ENCODE measurements around the gene CCDC136.

Gene CCDC136

DNA sequence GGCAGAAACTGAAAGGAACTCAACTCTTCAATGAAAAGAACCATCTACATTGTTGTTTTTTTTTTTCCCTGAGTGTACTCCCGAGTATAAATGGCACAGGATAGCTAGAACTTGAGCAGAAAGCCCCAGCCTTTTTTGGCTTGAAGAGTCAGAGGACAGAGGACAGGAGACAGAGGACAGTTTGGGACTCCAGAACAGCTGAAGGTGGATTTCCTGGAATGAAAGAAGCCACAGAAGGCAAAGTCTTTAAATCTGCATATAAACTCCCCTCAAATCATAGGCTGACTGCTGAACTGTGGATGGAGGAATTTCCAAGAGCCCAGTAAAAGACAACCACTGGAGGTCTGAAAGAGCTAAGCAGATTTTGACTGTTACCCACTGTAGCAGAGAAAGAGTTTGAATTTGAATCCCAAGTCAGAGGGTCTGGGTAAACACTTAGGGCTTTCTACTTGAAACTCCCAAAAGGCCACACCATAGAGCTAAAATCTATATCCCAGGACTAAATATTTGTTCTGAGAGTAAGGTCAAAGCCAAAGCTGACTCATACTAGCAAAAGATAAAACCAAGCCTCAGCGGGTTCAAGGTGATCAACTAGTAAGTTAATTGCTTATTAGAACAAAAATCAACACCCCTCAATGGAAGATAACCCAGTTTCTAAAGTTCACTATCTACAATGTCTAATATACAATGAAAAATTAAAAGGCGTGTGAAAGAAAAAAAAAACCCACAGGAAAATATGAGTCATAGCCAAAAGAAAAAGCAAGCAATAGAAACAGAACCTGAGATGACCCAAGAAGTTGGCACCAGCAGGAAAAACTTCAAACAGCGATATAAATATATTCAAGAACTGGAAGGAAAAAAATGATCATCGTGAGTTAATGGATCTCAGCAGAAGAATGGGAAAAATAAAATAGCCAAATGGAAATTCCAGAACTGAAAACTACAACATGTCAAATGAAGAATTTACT is 14.3 kb upstream of the CCDC136 start:
- no peak for DNase-seq

DNA sequence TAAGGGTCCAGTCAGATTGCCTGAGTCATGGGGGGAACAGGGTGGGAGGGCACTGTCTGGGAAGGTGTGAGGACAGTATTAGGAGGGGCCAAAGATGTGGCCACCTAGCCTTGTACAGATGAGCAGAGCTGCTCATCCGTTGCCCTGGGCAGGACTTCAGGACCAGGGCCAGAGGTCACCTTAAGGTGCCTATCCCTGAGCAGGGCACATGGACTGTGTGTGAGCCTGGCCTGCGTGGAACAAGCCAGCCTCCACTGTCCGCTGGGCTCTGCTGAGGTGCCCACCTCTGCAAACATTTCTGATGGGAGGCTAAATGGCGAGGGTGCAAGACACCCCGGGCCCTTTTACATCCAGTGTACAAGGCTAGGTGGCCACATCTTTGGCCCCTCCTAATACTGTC is 12.8 kb upstream of the CCDC136 start:
- no peak for DNase-seq

GRCh38 chr7:128781126-128781525 is 10.6 kb upstream of the CCDC136 start:
- no peak for DNase-seq

- DNase-seq, result no peak
Observed at GRCh38 chr7:128781851-128782250, 9.9 kb upstream of the CCDC136 start.

GRCh38 chr7:128783143-128783861 is 8.5 kb upstream of the CCDC136 start:
- no peak for DNase-seq

GRCh38 chr7:128785738-128786137 is 6.0 kb upstream of the CCDC136 start:
- DNase-seq, result no peak

DNA sequence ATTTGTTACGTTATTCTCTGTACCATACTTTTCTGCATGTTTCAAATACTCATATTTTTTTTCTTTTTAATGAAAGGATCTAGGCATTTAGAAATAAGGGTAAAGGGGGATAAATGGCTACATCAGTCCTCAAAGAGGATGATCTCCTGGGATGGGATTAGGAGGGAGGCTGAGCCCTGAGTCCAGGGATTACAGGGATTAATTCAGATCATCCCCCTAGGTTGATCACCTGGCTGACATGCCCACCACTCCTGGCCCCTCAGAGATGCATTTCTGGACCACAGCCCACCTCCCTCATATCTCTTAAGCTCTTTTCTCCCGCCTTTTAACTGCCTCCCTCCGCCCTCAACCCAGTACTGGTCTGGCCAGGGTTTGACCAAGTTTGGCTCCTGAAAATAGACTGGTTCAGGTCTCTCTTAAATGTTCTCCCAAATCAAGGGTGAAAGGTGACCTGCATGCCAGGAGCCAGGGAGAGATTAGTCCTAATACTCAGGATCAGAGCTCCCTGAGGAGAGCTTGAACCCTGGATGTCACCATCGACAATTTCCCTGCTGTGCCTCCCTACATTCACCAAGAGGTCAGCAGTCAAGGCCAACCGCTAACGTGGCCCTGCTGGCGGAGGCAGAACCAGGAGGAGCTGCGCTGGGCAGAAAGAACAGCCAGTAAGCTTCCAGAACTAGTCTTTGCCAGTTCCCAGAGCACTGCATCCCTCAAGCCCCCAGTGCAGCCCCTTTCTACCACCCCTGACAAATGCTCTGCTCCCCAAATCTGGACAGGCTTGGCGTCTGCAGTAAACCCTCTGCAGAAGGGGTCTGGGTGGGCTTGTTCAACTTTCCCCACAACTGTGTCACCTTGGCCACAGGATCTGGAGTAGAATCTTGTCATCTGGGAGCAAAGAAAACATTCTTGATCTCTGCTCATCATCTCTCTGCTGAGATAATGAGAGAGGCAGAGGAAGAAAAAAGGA is 3.0 kb upstream of the CCDC136 start:
- DNase-seq, result no peak

- no peak for DNase-seq
Observed at GRCh38 chr7:128790315-128791041, 1.3 kb upstream of the CCDC136 start.

DNA sequence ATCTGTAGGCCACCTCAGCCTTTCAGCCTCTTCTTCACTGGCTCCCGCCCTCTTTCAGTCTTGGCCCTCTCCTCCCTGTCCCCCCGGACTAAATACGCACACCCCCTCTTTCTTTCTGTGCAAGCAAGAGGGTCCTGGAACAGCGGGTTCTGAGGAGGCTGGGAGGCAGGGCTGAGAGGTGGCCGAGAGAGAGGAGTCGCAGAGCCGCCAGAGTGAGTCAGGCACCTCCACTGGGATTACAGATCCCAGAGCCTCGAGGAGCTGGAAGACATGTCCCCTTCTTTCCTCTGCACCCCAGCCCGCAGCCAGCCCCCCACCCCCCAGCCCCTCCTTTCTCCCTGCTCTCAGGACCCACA is 182 bp downstream of the CCDC136 start:
- DNase-seq, result no peak

- DNase-seq, result no peak
Observed at GRCh38 chr7:128792471-128793180, 858 bp downstream of the CCDC136 start.

- no peak for DNase-seq
Observed at GRCh38 chr7:128793181-128793547, 1.4 kb downstream of the CCDC136 start.

GRCh38 chr7:128794020-128794419 is 2.3 kb downstream of the CCDC136 start:
- no peak for DNase-seq

DNA sequence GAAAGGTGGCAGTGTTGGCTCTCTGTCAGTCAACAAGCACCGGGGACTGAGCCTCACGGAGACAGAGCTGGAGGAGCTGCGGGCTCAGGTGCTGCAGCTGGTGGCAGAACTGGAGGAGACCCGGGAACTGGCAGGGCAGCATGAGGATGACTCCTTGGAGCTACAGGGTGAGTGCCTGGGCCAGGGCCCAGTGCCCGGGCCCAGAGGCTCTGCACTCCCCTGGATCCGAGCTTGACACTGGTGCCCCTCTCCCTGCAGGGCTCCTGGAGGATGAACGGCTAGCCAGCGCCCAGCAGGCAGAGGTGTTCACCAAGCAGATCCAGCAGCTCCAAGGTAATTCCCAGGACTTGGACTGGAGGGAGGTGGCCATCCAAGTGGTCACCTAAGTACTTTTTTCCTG is 2.7 kb downstream of the CCDC136 start:
- DNase-seq, result no peak

DNA sequence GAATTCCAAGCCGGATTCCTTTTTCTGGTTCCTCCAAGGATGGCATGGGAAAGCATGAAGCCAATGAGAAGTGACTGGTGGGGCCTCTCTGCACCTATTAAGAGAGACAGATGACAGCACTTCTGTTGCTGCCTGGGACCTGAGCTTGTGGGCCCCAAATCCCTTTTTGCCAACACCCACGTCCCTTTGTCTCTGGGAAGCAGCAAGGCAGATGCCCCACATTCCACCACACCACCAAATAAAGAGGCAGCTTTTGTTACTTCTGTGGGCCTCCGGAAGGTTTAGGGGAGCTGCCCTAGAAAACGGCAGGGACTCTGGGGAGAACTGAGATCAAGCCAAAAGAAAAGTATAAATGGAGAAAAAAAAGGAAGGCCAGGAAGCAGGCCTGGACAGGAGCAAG is 3.4 kb downstream of the CCDC136 start:
- no peak for DNase-seq

DNA sequence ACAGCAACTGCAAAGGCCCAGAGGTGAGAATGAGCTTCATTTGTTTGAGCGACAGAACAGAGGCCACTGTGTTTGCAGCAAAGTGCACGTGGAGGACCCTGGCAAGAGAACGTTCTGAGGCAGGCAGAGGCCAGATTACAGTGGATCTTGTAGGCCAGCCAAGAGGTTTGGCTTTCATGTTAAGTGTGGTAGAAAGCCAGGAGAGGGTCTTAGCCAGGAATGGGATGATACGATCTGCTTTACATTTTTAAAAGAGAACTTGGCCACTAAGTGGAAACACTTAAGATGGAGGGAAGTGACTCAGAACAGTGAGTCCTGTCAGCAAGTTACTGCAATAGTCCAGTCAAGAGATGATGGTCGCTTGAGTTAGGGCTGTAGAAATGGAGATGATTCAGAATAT is 4.6 kb downstream of the CCDC136 start:
- no peak for DNase-seq

- no peak for DNase-seq
Observed at GRCh38 chr7:128799451-128799850, 7.7 kb downstream of the CCDC136 start.

- DNase-seq, result no peak
Observed at GRCh38 chr7:128800567-128800966, 8.8 kb downstream of the CCDC136 start.

DNA sequence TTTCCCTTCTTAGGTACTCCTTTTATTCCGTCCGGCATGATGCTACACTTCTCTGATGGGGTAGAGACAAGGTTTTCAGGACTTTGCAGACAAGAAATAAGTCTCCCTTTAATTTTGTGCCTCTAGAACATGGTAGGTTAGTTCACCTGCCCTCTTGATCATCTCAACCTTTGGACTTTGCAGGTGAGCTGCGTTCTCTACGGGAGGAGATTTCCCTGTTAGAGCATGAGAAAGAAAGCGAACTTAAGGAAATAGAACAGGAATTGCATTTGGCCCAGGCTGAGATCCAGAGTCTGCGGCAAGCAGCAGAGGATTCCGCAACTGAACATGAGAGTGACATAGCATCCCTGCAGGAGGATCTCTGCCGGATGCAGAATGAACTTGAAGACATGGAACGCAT is 9.2 kb downstream of the CCDC136 start:
- DNase-seq, result no peak

- DNase-seq, result no peak
Observed at GRCh38 chr7:128801667-128802418, 10.1 kb downstream of the CCDC136 start.

GRCh38 chr7:128804484-128804883 is 12.7 kb downstream of the CCDC136 start:
- DNase-seq, result no peak

DNA sequence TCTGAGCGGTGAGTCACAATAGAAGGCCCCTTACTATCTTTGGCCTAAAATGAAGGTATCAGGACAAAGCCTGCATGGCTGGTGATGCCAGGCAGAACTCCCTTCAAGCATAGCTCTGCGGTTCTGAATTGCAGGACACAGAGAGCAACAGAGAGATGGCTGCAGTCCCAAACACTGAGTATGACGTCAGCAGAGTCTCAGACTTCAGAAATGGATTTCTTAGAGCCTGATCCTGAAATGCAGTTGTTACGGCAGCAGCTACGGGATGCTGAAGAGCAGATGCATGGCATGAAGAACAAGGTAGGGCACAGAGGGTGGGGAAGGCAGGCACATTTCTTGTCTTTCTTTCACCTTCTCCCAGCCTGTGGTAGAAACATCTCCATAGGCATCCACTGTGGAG is 13.5 kb downstream of the CCDC136 start:
- no peak for DNase-seq
